Measurements from ENCODE around the gene LPIN2.

LPIN2 gene

GRCh38 chr18:2978208-2978607, 34.7 kb downstream of the LPIN2 start:
- H3K4me3 ChIP-seq (ENCODE audit: control insufficient read depth, low read depth, low read length), result peak overlapping the region; percentile 8
- TF ChIP-seq, protein P1, sequence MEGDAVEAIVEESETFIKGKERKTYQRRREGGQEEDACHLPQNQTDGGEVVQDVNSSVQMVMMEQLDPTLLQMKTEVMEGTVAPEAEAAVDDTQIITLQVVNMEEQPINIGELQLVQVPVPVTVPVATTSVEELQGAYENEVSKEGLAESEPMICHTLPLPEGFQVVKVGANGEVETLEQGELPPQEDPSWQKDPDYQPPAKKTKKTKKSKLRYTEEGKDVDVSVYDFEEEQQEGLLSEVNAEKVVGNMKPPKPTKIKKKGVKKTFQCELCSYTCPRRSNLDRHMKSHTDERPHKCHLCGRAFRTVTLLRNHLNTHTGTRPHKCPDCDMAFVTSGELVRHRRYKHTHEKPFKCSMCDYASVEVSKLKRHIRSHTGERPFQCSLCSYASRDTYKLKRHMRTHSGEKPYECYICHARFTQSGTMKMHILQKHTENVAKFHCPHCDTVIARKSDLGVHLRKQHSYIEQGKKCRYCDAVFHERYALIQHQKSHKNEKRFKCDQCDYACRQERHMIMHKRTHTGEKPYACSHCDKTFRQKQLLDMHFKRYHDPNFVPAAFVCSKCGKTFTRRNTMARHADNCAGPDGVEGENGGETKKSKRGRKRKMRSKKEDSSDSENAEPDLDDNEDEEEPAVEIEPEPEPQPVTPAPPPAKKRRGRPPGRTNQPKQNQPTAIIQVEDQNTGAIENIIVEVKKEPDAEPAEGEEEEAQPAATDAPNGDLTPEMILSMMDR (IDR thresholded peaks at IDR 0.05; ENCODE audit: control insufficient read depth, insufficient read depth, low read depth, low read length, missing control alignments), result no peak

GRCh38 chr18:2976218-2977132, 36.5 kb downstream of the LPIN2 start:
- H3K4me3 ChIP-seq (ENCODE audit: control insufficient read depth, low read depth, low read length), result no peak overlapping the region
- TF ChIP-seq, protein P1 (IDR thresholded peaks at IDR 0.05; ENCODE audit: control insufficient read depth, insufficient read depth, low read depth, low read length, missing control alignments), result no peak
- DNase-seq (ENCODE audit: low read depth), result no peak

More at GRCh38 chr18:2978208-2978607, 34.7 kb downstream of the LPIN2 start:
- DNase-seq (ENCODE audit: low read depth), result no peak

DNA sequence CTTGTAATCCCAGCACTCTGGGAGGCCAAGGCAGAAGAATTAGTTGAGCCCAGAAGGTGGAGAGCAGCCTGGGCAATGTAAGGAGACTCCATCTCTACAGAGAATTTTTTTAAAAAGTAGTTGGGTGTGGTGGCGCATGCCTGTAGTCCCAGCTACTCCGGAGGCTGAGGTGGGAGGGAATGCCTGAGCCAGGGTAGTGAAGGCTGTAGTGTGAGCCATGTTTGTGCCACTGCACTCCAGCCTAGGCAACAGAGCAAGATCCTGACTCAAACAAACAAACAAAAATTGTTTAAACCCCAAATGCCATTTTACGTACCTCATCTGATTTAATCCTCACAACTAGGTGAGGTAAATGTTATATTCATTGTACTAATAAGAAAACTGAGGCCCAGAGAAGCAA, 38.2 kb downstream of the LPIN2 start:
- TF ChIP-seq, protein P1 (IDR thresholded peaks at IDR 0.05; ENCODE audit: control insufficient read depth, insufficient read depth, low read depth, low read length, missing control alignments), result no peak
- no peak for DNase-seq (ENCODE audit: low read depth)

DNA sequence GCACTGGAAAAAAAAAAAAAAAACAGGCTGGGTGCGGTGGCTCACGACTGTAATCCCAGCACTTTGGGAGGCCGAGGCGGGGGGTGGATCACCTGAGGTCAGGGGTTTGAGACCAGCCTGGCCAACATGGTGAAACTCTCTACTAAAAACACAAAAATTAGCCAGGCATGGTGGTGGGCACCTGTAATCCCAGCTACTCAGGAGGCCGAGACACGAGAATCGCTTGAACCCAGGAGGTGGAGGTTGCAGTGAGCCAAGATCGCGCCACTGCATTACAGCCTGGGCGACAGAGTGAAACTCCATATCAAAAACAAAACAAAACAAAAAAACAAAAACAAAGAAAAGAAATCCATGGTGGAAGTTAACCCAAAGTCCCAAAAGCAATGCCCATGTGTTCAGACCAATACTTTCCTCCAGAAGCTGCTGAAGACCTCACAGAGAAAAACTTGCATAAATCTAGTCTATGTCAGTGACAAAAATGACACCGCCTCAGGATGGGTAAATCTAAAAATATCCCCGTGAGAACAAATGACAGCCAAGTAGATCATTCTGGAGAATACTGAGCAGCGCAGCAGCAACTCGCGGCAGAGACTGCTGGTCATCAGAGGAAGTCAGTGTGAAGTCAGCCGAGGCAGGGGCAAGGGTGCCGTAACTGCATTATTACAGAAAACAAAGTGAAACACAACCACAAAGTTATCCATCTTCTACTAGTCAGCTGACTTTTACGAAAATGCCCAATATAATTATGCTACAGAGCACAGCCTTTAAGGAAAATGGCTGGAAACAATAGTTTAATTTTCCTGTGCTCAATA, 41.0 kb downstream of the LPIN2 start:
- no peak for DNase-seq (ENCODE audit: low read depth)
- TF ChIP-seq, protein P1 (IDR thresholded peaks at IDR 0.05; ENCODE audit: control insufficient read depth, insufficient read depth, low read depth, low read length, missing control alignments), result no peak
- no peak overlapping the region for H3K4me3 ChIP-seq (ENCODE audit: control insufficient read depth, low read depth, low read length)

More for the DNA sequence above, 38.2 kb downstream of the LPIN2 start:
- H3K4me3 ChIP-seq (ENCODE audit: control insufficient read depth, low read depth, low read length), result no peak overlapping the region

GRCh38 chr18:2970772-2971659, 41.9 kb downstream of the LPIN2 start:
- TF ChIP-seq, protein P1 (IDR thresholded peaks at IDR 0.05; ENCODE audit: control insufficient read depth, insufficient read depth, low read depth, low read length, missing control alignments), result no peak
- DNase-seq (ENCODE audit: low read depth), result no peak
- H3K4me3 ChIP-seq (ENCODE audit: control insufficient read depth, low read depth, low read length), result no peak overlapping the region

- no peak overlapping the region for H3K4me3 ChIP-seq (ENCODE audit: control insufficient read depth, low read depth, low read length)
- no peak for DNase-seq (ENCODE audit: low read depth)
- TF ChIP-seq, protein P1 (IDR thresholded peaks at IDR 0.05; ENCODE audit: control insufficient read depth, insufficient read depth, low read depth, low read length, missing control alignments), result no peak
Observed at GRCh38 chr18:2970344-2970743, 42.6 kb downstream of the LPIN2 start.

Measured in AG09309 (cell line).